OCI-LY3 (cell line): ENCODE results near the gene ARL5A.
A peak's percentile ranks its signal among the peaks of the same experiment; 100 is the strongest.

Source experiments
- H2AFZ ChIP-seq: fragments of 200-600, 300-600 bp; shearing (Covaris generic); 2 replicates; pipeline ENCODE4 v1.6.0; 2014; ENCODE audit warnings: antibody characterized with exemption, low read depth, low read length
- H3K27ac ChIP-seq: fragments of 200-600, 300-600 bp; sonication (generic); 2 replicates; pipeline ENCODE4 v1.5.1; 2014; ENCODE audit warnings: mild to moderate bottlenecking, low read length, moderate library complexity, mixed read lengths
- H3K27me3 ChIP-seq: fragments of 200-600, 300-600 bp; sonication (generic); 2 replicates; pipeline ENCODE4 v1.6.1; 2014; ENCODE audit warnings: low read depth, low read length, mixed read lengths
- H3K36me3 ChIP-seq: fragments of 200-600, 300-600 bp; sonication (generic); replicated peaks from 2 replicates; pipeline ENCODE3; 2014; ENCODE audit warnings: low read depth, low read length, mixed read lengths
- H3K4me1 ChIP-seq: fragments of 300-600, 200-600 bp; sonication (generic); 2 replicates; pipeline ENCODE4 v1.6.1; 2014; ENCODE audit warnings: low read length, mixed read lengths
- H3K4me2 ChIP-seq: fragments of 200-600, 300-600 bp; sonication (generic); 2 replicates; pipeline ENCODE4 v1.6.1; 2014; ENCODE audit warnings: low read length, mixed read lengths
- H3K4me3 ChIP-seq: fragments of 300-600, 200-600 bp; sonication (generic); 2 replicates; pipeline ENCODE4 v1.5.1; 2014; ENCODE audit warnings: antibody characterized with exemption, mild to moderate bottlenecking, low read length, moderate library complexity
- H3K79me2 ChIP-seq: fragments of 300-600, 200-600 bp; shearing (Covaris generic); 2 replicates; pipeline ENCODE4 v1.6.1; 2014; ENCODE audit warnings: mild to moderate bottlenecking, low read length, mixed read lengths
- H3K9ac ChIP-seq: fragments of 300-600, 200-600 bp; shearing (Covaris generic); 2 replicates; pipeline ENCODE4 v1.6.0; 2014; ENCODE audit warnings: mild to moderate bottlenecking, low read length, moderate library complexity
- H3K9me3 ChIP-seq: fragments of 200-600, 300-600 bp; shearing (Covaris generic); 2 replicates; pipeline ENCODE4 v1.6.1; 2014; ENCODE audit warnings: low read length, mixed read lengths; ENCODE audit not compliant: insufficient read depth
- H4K20me1 ChIP-seq: fragments of 200-600, 300-600 bp; sonication (generic); 2 replicates; pipeline ENCODE4 v1.6.1; 2016; ENCODE audit warnings: low read length, mixed read lengths; ENCODE audit not compliant: insufficient read depth
- CTCF ChIP-seq: fragments of 200-600, 300-600 bp; sonication (generic); IDR thresholded peaks from 2 replicates; pipeline ENCODE4 v1.5.1; 2014; ENCODE audit warnings: antibody characterized with exemption, low read length, low read depth
- EZH2phosphoT487 ChIP-seq: fragments of 200-600 bp; shearing (Covaris generic); IDR thresholded peaks from 2 replicates; pipeline ENCODE4 v1.6.1; 2018; ENCODE audit warnings: antibody characterized with exemption, mixed run types, low read depth

ARL5A gene

GRCh38 chr2:151828890-151829324 is 686 bp upstream of the ARL5A start:
- 0 out of 2 replicates have a peak overlapping the region, but pooled peaks have one; percentile 9 for H3K27ac ChIP-seq
- H3K27me3 ChIP-seq = peaks cover 13% of the 10 kb centered on the region; the same call in 1 of the 2 replicates
- peak overlapping the region; percentile 100 for H3K4me3 ChIP-seq
- no peak for TF ChIP-seq EZH2phosphoT487
- TF ChIP-seq CTCF = no peak
- peaks cover 29% of the 10 kb centered on the region for H3K4me1 ChIP-seq
- no peaks in the 10 kb centered on the region for H3K9me3 ChIP-seq
- peaks cover 3% of the 10 kb centered on the region for H3K36me3 ChIP-seq
- peak overlapping the region; percentile 70 for H3K4me2 ChIP-seq
- H2AFZ ChIP-seq = peak overlapping the region; percentile 78
- H3K79me2 ChIP-seq = peaks cover 43% of the 10 kb centered on the region
- H4K20me1 ChIP-seq = peaks cover 33% of the 10 kb centered on the region
- H3K9ac ChIP-seq = peak overlapping the region; percentile 61

GRCh38 chr2:151827564-151828142 is 568 bp downstream of the ARL5A start:
- peaks cover 13% of the 10 kb centered on the region; the same call in 1 of the 2 replicates for H3K27me3 ChIP-seq
- peak overlapping the region; percentile 66 for H3K27ac ChIP-seq
- H3K4me1 ChIP-seq = peaks cover 25% of the 10 kb centered on the region
- peak overlapping the region; percentile 96 for H3K9ac ChIP-seq
- H3K4me2 ChIP-seq = peak overlapping the region; percentile 91
- H2AFZ ChIP-seq = peak overlapping the region; percentile 93
- no peaks in the 10 kb centered on the region for H3K9me3 ChIP-seq
- peaks cover 3% of the 10 kb centered on the region for H3K36me3 ChIP-seq
- peaks cover 55% of the 10 kb centered on the region for H3K79me2 ChIP-seq
- peaks cover 45% of the 10 kb centered on the region for H4K20me1 ChIP-seq
- no peak for TF ChIP-seq EZH2phosphoT487
- peak overlapping the region; percentile 100 for H3K4me3 ChIP-seq

GRCh38 chr2:151826737-151827157 is 1.5 kb downstream of the ARL5A start:
- no peak overlapping the region for H2AFZ ChIP-seq

GRCh38 chr2:151824886-151825285 is 3.3 kb downstream of the ARL5A start:
- no peak overlapping the region for H3K27ac ChIP-seq
- TF ChIP-seq EZH2phosphoT487 = no peak
- no peak for TF ChIP-seq CTCF
- H3K9me3 ChIP-seq = no peaks in the 10 kb centered on the region
- H3K27me3 ChIP-seq = peaks cover 5% of the 10 kb centered on the region; the same call in 1 of the 2 replicates
- no peak overlapping the region for H2AFZ ChIP-seq
- H3K79me2 ChIP-seq = peaks cover 81% of the 10 kb centered on the region
- H3K4me3 ChIP-seq = no peak overlapping the region
- H3K4me1 ChIP-seq = peaks cover 29% of the 10 kb centered on the region
- no peak overlapping the region for H3K4me2 ChIP-seq
- peaks cover 7% of the 10 kb centered on the region for H3K36me3 ChIP-seq
- H4K20me1 ChIP-seq = peaks cover 68% of the 10 kb centered on the region
- no peak overlapping the region for H3K9ac ChIP-seq

More at GRCh38 chr2:151826737-151827157, 1.5 kb downstream of the ARL5A start:
- Histone ChIP-seq H3K27me3 (peaks cover 8% of the 10 kb centered on the region; the same call in 1 of the 2 replicates), H3K36me3 (peaks cover 7% of the 10 kb centered on the region), H3K79me2 (peaks cover 64% of the 10 kb centered on the region), H3K27ac (no peak overlapping the region), H3K4me3 (peak overlapping the region; percentile 100), H3K4me1 (peaks cover 25% of the 10 kb centered on the region), H3K4me2 (peak overlapping the region; percentile 91), H3K9ac (peak overlapping the region; percentile 96), H4K20me1 (peaks cover 53% of the 10 kb centered on the region), H3K9me3 (no peaks in the 10 kb centered on the region)
- TF ChIP-seq EZH2phosphoT487 = no peak
- TF ChIP-seq CTCF = no peak
